AG04450 (cell line): ENCODE measurements around the gene TRIM41. TPM values are rescaled to one million over a fixed set of nuclear protein-coding genes. Genes with fewer than 3 reads are reported as not detected.

Source experiments
- CTCF ChIA-PET: fragments of 300-600, 350-600 bp; formaldehyde crosslinking; extraction: SDS; loops from one replicate; lab custom pipeline; 2022; ENCODE audit warnings: antibody characterized with exemption, inconsistent platforms; lab: Charles Lee
- POLR2A ChIA-PET: fragments of 350-600 bp; formaldehyde crosslinking; extraction: SDS; loops from one replicate; lab custom pipeline; 2021; ENCODE audit warnings: antibody characterized with exemption, inconsistent platforms; lab: Yijun Ruan, JAX
- DNase-seq: peaks from one replicate; pipeline ENCODE4 v3.0.0-alpha.2; 2011; ENCODE audit warnings: low read depth, low spot score
- H3K27ac ChIP-seq: one replicate; pipeline ENCODE4 v1.5.1; 2012; ENCODE audit warnings: low read depth, low read length, control low read depth
- H3K27me3 ChIP-seq: one replicate; pipeline ENCODE4 v1.6.0; 2012; ENCODE audit warnings: low read length; ENCODE audit not compliant: control insufficient read depth, insufficient read depth
- H3K4me3 ChIP-seq: 2 replicates; pipeline ENCODE4 v1.5.1; 2011; ENCODE audit warnings: mild to moderate bottlenecking, low read depth, low read length, control low read depth
- H3K9me3 ChIP-seq: 2 replicates; pipeline ENCODE4 v1.5.1; 2012; ENCODE audit warnings: low read length; ENCODE audit not compliant: control insufficient read depth, insufficient read depth
- polyA plus RNA-seq: library from polyadenylated mRNA; depleted of rRNA; stranded (reverse); fragments of >200 nt; gene quantifications from 2 replicates; pipeline ENCODE4 v1.2.3, GENCODE V29; 2011
- TF ChIP-seq, protein P1 (sequence below): IDR thresholded peaks from 2 replicates; pipeline ENCODE4 v1.5.1; 2011; ENCODE audit warnings: low read depth, low read length, control low read depth, inconsistent platforms

The TRIM41 gene
- polyA plus RNA-seq, 1 experiment = 11.5 TPM

- CTCF ChIA-PET = interaction anchor here (0.6 kb wide), 1 partner anchor 19 kb away, joined by 3 read pairs; no protein-coding TSS in a partner anchor
- H3K9me3 ChIP-seq = no peaks in the 10 kb centered on the region
- no peak for DNase-seq
- TF ChIP-seq, protein P1, sequence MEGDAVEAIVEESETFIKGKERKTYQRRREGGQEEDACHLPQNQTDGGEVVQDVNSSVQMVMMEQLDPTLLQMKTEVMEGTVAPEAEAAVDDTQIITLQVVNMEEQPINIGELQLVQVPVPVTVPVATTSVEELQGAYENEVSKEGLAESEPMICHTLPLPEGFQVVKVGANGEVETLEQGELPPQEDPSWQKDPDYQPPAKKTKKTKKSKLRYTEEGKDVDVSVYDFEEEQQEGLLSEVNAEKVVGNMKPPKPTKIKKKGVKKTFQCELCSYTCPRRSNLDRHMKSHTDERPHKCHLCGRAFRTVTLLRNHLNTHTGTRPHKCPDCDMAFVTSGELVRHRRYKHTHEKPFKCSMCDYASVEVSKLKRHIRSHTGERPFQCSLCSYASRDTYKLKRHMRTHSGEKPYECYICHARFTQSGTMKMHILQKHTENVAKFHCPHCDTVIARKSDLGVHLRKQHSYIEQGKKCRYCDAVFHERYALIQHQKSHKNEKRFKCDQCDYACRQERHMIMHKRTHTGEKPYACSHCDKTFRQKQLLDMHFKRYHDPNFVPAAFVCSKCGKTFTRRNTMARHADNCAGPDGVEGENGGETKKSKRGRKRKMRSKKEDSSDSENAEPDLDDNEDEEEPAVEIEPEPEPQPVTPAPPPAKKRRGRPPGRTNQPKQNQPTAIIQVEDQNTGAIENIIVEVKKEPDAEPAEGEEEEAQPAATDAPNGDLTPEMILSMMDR = no peak
- H3K27ac ChIP-seq = no peak overlapping the region
- H3K27me3 ChIP-seq = peaks cover 2% of the 10 kb centered on the region
- no peak overlapping the region; the same call in 1 of the 2 replicates for H3K4me3 ChIP-seq
- POLR2A ChIA-PET = interaction anchor here (0.6 to 2.9 kb wide), 2 partner anchors 12 to 20 kb away, joined by 4 to 15 read pairs; partner anchors contain the start of gene TRIM41
Observed at GRCh38 chr5:181203093-181203711, 19.9 kb upstream of the TRIM41 start.

DNA sequence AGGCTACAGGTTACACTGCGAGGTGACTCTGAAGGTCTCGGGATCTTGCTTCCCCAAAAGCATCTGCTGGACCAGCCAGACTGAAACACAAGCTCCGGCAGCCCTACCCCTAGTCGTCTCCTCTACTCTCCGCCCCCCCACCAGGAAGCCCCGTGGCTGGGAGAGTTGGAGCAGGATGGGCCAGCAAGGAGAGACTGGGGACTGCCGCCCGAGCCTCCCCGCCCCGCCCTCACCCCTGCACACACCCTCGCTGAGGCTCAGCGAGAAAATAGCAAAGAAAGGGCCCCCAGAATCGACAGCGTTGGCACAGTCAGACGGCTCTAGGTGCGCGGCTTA, 19.3 kb upstream of the TRIM41 start:
- CTCF ChIA-PET = no interaction called here
- no peak overlapping the region for H3K27ac ChIP-seq
- peaks cover 2% of the 10 kb centered on the region for H3K27me3 ChIP-seq
- POLR2A ChIA-PET = interaction anchor here (2.9 kb wide), 1 partner anchor 12 kb away, joined by 15 read pairs; no protein-coding TSS in a partner anchor
- no peaks in the 10 kb centered on the region for H3K9me3 ChIP-seq
- H3K4me3 ChIP-seq = peak overlapping the region; percentile 56
- TF ChIP-seq, protein P1 = no peak
- no peak for DNase-seq

DNA sequence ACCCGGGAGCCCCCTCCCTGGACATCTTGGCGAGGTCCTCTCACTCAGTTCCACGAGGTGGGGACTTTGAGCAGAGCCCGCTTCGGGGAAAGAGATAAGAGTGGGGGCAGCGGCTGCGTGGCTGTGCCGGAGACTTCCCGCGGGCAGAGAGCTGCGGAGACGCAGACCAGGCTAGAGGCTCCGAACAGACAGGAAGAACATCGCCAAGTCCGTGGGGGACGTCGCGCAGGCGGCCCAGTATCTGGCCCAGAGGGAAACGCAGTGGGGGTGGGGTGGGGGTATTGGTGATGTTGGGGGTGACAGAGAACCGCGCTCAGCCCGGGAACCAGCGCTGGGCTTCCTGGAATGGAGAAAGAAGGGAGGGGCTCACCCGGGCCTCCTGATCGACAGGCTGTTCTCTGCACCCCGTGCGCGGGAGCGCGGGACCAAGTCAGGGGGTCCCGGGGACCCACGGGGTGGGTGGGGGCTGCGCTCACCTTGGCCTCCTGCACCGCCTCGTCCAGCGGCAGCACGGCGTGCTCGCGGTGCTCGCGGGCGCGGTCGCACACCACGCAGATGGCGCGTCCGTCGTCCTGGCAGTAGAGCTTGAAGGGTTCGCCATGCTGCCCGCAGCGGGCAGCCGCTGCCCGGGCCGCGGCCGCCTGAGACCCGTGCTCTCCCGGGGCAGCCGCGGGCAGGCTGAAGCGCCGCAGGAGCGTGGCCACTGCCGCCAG, 18.8 kb upstream of the TRIM41 start:
- TF ChIP-seq, protein P1 = peak; percentile 12; the same call in 1 of the 2 replicates
- H3K9me3 ChIP-seq = no peaks in the 10 kb centered on the region
- no peak for DNase-seq
- peaks cover 2% of the 10 kb centered on the region for H3K27me3 ChIP-seq
- no peak overlapping the region for H3K27ac ChIP-seq
- CTCF ChIA-PET = interaction anchor here (1.3 kb wide), 1 partner anchor 12 kb away, joined by 6 read pairs; no protein-coding TSS in a partner anchor
- POLR2A ChIA-PET = interaction anchor here (0.6 to 2.9 kb wide), 3 partner anchors 13 to 420 kb away, joined by 3 to 15 read pairs (median 5); no protein-coding TSS in a partner anchor
- peak overlapping the region; percentile 56 for H3K4me3 ChIP-seq

DNA sequence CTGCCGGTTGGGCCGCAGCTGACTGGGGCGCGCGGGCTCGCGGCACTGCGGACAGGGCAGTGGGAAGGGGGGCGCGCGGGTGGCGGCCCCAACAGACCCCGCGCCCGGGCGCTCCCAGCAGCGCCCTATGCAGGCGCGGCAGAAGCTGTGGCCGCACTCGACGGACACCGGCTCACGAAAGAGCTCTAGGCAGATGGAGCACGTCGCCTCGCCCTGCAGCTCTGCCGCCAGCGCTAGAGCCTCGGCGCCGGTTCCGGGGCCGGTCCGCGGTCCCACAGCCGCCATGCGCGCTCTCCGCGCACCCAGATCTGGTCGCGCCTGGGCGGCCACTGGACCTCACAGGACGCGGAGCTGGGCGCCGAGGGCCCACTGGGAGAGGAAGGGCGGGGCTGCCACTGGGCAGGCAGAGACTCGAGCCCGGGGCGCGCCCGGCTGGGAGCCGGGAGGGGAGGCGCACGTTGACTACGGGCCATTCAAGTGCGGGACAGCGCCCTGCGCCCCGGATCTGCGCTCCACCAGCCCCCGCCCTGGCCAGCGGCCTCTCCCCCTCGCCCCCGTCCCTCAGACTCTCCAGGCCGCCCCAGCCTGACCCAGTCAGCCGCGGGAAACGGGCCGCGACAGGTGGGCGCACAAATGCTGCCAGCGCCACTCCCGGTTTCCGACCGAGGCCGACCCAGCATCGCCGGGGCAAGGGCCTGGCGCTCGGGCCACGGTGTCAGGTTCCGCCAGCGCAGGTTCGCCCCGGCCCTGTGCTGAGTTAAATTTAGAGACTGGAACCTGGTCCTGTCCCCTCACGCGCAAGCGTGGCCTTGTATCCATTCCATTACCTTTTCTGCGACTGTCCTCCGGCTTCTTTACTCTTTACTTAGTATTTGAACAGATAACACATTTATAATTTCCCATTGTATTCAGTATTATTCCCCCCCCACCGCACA, 18.0 kb upstream of the TRIM41 start, which contains the start of gene TRIM7:
Gene TRIM7 (minus strand): TSS at position 371 of the 935 bp plus-strand sequence. CDS start 86 bp downstream, at position 285.
- CTCF ChIA-PET = interaction anchor here (1.3 kb wide), 1 partner anchor 13 kb away, joined by 6 read pairs; no protein-coding TSS in a partner anchor
- no peak for DNase-seq
- POLR2A ChIA-PET = interaction anchor here (0.6 to 2.9 kb wide), 3 partner anchors 13 to 421 kb away, joined by 3 to 15 read pairs (median 5); no protein-coding TSS in a partner anchor
- TF ChIP-seq, protein P1 = no peak
- H3K9me3 ChIP-seq = no peaks in the 10 kb centered on the region
- H3K27me3 ChIP-seq = peaks cover 2% of the 10 kb centered on the region
- peak within 1 kb of the TSS; percentile 56 for H3K4me3 ChIP-seq
- no peak within 1 kb of the TSS for H3K27ac ChIP-seq
